Memory B cell (primary cell): Measurements from ENCODE around the gene HBQ1.
"Not testable (repeated sequence)": the region's sequence is repeated elsewhere in the genome, so short reads cannot be mapped to it uniquely, and the experiment has no call there.

Experiments used
- ATAC-seq: fragments of 150-1000 bp; cut with Tn5 transposase; 2 replicates; pipeline ENCODE4 v1.10.0; 2021; ENCODE audit warnings: low read depth, mild to moderate bottlenecking, moderate library complexity
- DNase-seq, 2 donors: peaks; one replicate each; pipeline ENCODE4 v3.0.0; 2022; ENCODE audit warnings: low spot score in 2 of 2
- H3K27ac Mint-ChIP-seq: one replicate; pipeline ENCODE4 v1.8.0; 2022; ENCODE audit warnings: mild to moderate bottlenecking, moderate library complexity, mixed read lengths
- H3K27me3 Mint-ChIP-seq: one replicate; pipeline ENCODE4 v1.8.0; 2022; ENCODE audit warnings: mixed read lengths
- H3K36me3 Mint-ChIP-seq: one replicate; pipeline ENCODE4 v1.8.0; 2022; ENCODE audit warnings: mild to moderate bottlenecking, mixed read lengths
- H3K4me1 Mint-ChIP-seq: one replicate; pipeline ENCODE4 v1.8.0; 2022; ENCODE audit warnings: mixed read lengths
- H3K4me3 Mint-ChIP-seq: one replicate; pipeline ENCODE4 v1.8.0; 2022; ENCODE audit warnings: mild to moderate bottlenecking, moderate library complexity, mixed read lengths
- H3K9me3 Mint-ChIP-seq: one replicate; pipeline ENCODE4 v1.8.0; 2022; ENCODE audit warnings: mixed read lengths

The HBQ1 gene

DNA sequence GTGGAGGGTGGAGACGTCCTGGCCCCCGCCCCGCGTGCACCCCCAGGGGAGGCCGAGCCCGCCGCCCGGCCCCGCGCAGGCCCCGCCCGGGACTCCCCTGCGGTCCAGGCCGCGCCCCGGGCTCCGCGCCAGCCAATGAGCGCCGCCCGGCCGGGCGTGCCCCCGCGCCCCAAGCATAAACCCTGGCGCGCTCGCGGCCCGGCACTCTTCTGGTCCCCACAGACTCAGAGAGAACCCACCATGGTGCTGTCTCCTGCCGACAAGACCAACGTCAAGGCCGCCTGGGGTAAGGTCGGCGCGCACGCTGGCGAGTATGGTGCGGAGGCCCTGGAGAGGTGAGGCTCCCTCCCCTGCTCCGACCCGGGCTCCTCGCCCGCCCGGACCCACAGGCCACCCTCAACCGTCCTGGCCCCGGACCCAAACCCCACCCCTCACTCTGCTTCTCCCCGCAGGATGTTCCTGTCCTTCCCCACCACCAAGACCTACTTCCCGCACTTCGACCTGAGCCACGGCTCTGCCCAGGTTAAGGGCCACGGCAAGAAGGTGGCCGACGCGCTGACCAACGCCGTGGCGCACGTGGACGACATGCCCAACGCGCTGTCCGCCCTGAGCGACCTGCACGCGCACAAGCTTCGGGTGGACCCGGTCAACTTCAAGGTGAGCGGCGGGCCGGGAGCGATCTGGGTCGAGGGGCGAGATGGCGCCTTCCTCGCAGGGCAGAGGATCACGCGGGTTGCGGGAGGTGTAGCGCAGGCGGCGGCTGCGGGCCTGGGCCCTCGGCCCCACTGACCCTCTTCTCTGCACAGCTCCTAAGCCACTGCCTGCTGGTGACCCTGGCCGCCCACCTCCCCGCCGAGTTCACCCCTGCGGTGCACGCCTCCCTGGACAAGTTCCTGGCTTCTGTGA, 3.5 kb upstream of the HBQ1 start, which contains the start of gene HBA1:
Gene HBA1 (plus strand): TSS at position 204 of the 906 bp plus-strand sequence. CDS start 37 bp downstream, at position 241.
- Mint-ChIP-seq H3K27me3 (peaks cover 28% of the 10 kb centered on the region), H3K4me3 (peak within 1 kb of the TSS; percentile 62), H3K4me1 (peaks cover 11% of the 10 kb centered on the region)
- not testable (repeated sequence) for DNase-seq, H3K36me3 Mint-ChIP-seq, H3K27ac Mint-ChIP-seq, H3K9me3 Mint-ChIP-seq
- peak; percentile 51 for ATAC-seq

DNA sequence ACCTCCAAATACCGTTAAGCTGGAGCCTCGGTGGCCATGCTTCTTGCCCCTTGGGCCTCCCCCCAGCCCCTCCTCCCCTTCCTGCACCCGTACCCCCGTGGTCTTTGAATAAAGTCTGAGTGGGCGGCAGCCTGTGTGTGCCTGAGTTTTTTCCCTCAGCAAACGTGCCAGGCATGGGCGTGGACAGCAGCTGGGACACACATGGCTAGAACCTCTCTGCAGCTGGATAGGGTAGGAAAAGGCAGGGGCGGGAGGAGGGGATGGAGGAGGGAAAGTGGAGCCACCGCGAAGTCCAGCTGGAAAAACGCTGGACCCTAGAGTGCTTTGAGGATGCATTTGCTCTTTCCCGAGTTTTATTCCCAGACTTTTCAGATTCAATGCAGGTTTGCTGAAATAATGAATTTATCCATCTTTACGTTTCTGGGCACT, 2.9 kb upstream of the HBQ1 start:
- Mint-ChIP-seq H3K4me3 (peak overlapping the region; percentile 62), H3K36me3 (no peaks in the 10 kb centered on the region), H3K27ac (no peak overlapping the region), H3K9me3 (no peaks in the 10 kb centered on the region), H3K27me3 (peaks cover 27% of the 10 kb centered on the region), H3K4me1 (peaks cover 11% of the 10 kb centered on the region)
- ATAC-seq, result no peak
- DNase-seq, result no peak

DNA sequence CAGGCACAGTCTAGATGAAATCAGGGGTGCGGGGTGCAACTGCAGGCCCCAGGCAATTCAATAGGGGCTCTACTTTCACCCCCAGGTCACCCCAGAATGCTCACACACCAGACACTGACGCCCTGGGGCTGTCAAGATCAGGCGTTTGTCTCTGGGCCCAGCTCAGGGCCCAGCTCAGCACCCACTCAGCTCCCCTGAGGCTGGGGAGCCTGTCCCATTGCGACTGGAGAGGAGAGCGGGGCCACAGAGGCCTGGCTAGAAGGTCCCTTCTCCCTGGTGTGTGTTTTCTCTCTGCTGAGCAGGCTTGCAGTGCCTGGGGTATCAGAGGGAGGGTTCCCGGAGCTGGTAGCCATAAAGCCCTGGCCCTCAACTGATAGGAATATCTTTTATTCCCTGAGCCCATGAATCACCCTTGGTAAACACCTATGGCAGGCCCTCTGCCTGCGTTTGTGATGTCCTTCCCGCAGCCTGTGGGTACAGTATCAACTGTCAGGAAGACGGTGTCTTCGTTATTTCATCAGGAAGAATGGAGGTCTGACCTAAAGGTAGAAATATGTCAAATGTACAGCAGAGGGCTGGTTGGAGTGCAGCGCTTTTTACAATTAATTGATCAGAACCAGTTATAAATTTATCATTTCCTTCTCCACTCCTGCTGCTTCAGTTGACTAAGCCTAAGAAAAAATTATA, 2.1 kb upstream of the HBQ1 start:
- Mint-ChIP-seq H3K9me3 (no peaks in the 10 kb centered on the region), H3K27me3 (peaks cover 27% of the 10 kb centered on the region), H3K4me1 (peaks cover 11% of the 10 kb centered on the region), H3K36me3 (no peaks in the 10 kb centered on the region), H3K4me3 (peak overlapping the region; percentile 34), H3K27ac (no peak overlapping the region)
- no peak for ATAC-seq
- no peak for DNase-seq

DNA sequence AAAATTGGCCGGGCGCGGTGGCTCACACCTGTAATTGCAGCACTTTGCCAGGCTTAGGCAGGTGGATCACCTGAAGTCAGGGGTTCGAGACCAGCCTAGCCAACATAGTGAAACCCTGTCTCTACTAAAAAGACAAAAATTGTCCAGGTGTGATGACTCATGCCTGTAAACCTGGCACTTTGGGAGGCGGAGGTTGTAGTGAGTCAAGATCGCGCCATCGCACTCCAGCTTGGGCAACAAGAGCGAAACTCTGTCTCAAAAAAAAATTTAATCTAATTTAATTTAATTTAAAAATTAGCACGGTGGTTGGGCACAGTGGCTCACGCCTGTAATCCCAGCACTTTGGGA, 1.6 kb upstream of the HBQ1 start:
- no peak overlapping the region for H3K27ac Mint-ChIP-seq
- H3K36me3 Mint-ChIP-seq, result no peaks in the 10 kb centered on the region
- ATAC-seq (no peak), DNase-seq (no peak)
- peaks cover 8% of the 10 kb centered on the region for H3K4me1 Mint-ChIP-seq
- no peak overlapping the region for H3K4me3 Mint-ChIP-seq
- H3K27me3 Mint-ChIP-seq, result peaks cover 24% of the 10 kb centered on the region
- no peaks in the 10 kb centered on the region for H3K9me3 Mint-ChIP-seq

DNA sequence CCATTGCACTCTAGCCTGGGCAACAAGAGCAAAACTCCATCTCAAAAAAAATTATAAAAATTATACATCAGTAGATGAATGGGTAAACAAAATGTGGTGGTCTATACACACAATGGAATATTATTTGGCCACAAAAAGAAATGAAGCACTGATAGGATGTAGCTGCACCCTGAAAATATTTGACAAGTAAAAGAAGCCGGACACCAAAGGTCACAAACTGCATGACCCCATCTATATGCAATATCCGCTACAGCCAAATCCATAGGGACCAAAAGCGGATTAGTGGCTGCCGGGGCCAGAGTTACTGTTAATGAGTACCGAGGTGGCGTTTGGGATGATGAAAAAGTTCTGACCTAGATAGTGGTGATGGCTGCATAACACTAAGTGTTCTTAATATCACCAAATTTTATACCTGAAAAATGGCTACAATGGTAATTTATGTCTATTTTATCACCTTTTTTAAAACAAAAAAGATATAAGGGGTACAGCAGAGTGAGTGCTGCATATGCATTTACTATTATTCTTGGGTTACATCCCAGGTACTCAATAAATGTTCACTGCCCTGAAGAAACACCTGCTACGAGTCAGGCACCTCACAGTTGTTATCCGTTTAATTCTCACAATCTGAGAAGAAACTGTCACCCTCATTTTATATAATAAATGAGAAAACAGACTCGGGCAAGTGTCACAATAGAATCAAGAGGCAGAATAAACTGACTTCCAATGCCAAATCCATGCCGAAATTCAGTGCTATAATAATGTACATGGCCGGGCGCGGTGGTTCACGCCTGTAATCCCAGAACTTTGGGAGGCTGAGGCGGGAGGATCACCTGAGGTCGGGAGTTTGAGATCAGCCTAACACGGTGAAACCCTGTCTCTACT, 807 bp upstream of the HBQ1 start:
- H3K36me3 Mint-ChIP-seq, result no peaks in the 10 kb centered on the region

DNA sequence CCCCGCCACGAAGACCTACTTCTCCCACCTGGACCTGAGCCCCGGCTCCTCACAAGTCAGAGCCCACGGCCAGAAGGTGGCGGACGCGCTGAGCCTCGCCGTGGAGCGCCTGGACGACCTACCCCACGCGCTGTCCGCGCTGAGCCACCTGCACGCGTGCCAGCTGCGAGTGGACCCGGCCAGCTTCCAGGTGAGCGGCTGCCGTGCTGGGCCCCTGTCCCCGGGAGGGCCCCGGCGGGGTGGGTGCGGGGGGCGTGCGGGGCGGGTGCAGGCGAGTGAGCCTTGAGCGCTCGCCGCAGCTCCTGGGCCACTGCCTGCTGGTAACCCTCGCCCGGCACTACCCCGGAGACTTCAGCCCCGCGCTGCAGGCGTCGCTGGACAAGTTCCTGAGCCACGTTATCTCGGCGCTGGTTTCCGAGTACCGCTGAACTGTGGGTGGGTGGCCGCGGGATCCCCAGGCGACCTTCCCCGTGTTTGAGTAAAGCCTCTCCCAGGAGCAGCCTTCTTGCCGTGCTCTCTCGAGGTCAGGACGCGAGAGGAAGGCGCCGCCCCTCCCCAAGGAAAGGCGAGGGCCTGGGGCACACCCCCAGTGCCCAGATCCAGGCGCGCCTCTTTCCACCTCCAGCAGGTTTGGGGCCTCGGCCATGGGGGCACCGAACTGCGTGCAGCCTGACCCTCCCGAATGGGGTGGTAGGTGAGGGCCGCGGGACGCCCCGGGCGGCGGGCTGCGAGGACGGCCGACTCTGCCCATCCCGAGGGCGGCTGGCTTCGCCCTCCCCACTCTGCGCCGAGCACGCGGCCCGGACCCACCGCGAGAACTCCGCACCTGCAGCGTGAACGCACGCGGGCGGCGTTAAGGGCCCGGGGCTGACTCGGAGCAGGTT, 664 bp downstream of the HBQ1 start:
- DNase-seq, result peak in 1 of 2 donors; percentile 41
- Mint-ChIP-seq H3K36me3 (peaks cover 3% of the 10 kb centered on the region), H3K27ac (no peak overlapping the region), H3K27me3 (peaks cover 9% of the 10 kb centered on the region), H3K4me1 (no peaks in the 10 kb centered on the region), H3K4me3 (peak overlapping the region; percentile 37), H3K9me3 (no peaks in the 10 kb centered on the region)
- peak; percentile 87 for ATAC-seq

More for the DNA sequence above, 807 bp upstream of the HBQ1 start:
- Mint-ChIP-seq H3K4me1 (peaks cover 7% of the 10 kb centered on the region), H3K27me3 (peaks cover 20% of the 10 kb centered on the region), H3K4me3 (peak overlapping the region; percentile 32), H3K9me3 (no peaks in the 10 kb centered on the region), H3K27ac (no peak overlapping the region)
- ATAC-seq (no peak), DNase-seq (no peak)

DNA sequence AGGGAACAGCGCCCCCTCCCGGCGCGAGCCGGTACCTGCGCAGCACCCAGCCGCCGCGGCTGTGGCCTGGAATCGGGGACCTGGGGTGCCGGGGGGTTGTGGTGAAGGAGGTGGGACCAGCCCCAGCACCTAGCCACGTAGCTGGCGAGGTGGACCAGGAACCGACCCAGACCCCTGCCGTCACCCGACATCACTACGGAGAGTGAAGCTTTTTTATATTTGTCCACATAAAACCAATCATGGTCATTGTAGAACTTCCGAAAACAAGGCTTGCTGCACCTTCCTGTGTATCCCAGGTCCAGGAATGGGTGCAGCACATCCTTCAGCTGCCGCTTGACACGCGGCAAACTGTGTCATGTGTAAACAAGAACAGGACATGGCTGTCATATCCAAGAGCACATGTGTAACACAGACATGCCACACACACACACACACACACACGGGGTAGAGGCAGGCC, 1.3 kb downstream of the HBQ1 start:
- no peaks in the 10 kb centered on the region for H3K9me3 Mint-ChIP-seq
- H3K4me1 Mint-ChIP-seq, result no peaks in the 10 kb centered on the region
- H3K27ac Mint-ChIP-seq, result no peak overlapping the region
- DNase-seq (peak; percentile 90 to 96), ATAC-seq (no peak)
- no peak overlapping the region for H3K4me3 Mint-ChIP-seq
- peaks cover 9% of the 10 kb centered on the region for H3K27me3 Mint-ChIP-seq
- peaks cover 3% of the 10 kb centered on the region for H3K36me3 Mint-ChIP-seq

DNA sequence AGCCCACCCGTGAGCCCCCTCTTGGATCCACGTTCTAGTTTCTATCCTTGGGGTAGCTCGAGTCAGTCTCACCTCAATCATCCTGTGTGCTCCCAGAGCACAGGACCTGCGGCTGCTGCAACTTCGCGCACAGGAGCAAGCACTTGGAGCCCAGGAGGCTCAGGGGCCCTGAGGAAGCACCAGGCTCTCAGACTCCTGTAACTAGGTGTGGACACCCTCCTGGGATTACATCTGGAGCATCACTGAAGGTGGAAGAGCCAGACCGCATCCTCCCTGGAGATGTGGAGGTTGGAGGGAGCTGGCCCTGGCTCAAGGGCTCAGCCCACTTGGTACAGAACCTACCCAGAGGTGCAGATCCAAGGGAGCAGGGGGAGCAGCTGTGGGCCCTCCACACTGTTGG, 2.7 kb downstream of the HBQ1 start:
- H3K36me3 Mint-ChIP-seq, result peaks cover 7% of the 10 kb centered on the region
- no peak overlapping the region for H3K27ac Mint-ChIP-seq
- peaks cover 5% of the 10 kb centered on the region for H3K27me3 Mint-ChIP-seq

DNA sequence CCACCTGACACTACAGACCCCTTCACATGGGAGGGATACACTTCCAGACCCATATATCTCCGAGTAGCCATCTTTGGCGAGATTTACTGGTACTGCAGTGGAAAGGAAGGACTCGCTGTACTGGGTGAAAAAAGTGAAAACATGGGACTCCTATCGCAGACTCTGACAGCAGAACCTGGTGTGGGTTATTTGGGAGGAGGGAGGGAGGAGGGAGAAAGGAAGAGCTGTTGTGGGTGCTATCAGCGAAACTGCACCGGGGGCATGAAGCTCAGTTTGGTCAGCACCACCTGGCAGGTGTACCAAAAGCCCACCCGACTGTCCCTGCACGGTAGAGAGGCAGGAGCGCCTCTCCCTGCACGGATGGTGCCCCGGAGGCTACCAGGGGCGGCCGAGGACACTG, 5.0 kb downstream of the HBQ1 start:
- Mint-ChIP-seq H3K27me3 (no peaks in the 10 kb centered on the region), H3K4me3 (no peak overlapping the region), H3K36me3 (peaks cover 18% of the 10 kb centered on the region), H3K27ac (no peak overlapping the region), H3K4me1 (no peaks in the 10 kb centered on the region), H3K9me3 (no peaks in the 10 kb centered on the region)
- no peak for DNase-seq
- no peak for ATAC-seq

More for the DNA sequence above, 2.7 kb downstream of the HBQ1 start:
- Mint-ChIP-seq H3K4me1 (no peaks in the 10 kb centered on the region), H3K4me3 (no peak overlapping the region), H3K9me3 (no peaks in the 10 kb centered on the region)
- no peak for DNase-seq
- no peak for ATAC-seq

DNA sequence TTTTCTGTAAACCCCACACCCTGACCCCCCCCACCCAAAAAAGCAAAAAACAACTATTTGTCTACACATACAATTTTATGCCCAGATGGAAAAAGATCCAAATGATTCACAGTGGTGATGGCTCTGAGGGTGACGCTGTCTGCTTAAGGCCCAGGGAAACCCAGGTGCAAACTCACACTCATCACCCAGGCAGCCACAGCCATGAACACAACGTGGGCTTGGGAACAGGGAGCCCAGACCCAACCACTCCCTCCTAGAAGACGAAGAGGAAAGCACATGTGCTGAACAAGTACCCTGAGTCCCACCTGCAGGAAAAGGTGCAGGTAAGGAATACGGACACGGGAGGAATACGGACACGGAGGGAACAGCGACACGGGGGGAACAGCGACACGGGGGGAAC, 5.4 kb downstream of the HBQ1 start:
- H3K27me3 Mint-ChIP-seq, result no peaks in the 10 kb centered on the region
- H3K9me3 Mint-ChIP-seq, result no peaks in the 10 kb centered on the region

DNA sequence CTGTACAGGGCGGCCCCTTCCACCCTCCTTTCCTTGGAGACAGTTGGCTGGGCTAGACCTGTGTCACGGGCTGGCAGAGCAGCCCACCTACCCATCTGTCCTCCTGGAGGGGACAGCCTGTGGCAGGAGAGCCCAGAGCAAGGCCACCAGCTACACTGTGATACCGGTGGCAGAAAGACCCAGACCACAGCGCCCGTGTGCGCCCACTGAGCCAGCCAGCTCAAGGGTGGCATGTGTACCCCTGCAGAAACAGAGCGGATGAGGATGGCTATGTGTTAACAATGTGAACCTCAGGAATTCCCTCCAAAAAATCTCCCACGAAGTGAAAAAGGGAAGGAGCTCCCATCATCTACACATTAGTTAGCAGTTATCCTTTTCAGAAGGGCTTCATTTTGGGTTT, 7.1 kb downstream of the HBQ1 start:
- no peaks in the 10 kb centered on the region for H3K4me1 Mint-ChIP-seq
- H3K27me3 Mint-ChIP-seq, result no peaks in the 10 kb centered on the region
- DNase-seq (no peak), ATAC-seq (no peak)
- peaks cover 26% of the 10 kb centered on the region for H3K36me3 Mint-ChIP-seq
- H3K9me3 Mint-ChIP-seq, result no peaks in the 10 kb centered on the region
- H3K27ac Mint-ChIP-seq, result no peak overlapping the region
- H3K4me3 Mint-ChIP-seq, result no peak overlapping the region

More for the DNA sequence above, 5.4 kb downstream of the HBQ1 start:
- no peak overlapping the region for H3K27ac Mint-ChIP-seq
- ATAC-seq (no peak), DNase-seq (no peak)
- H3K4me1 Mint-ChIP-seq, result no peaks in the 10 kb centered on the region
- no peak overlapping the region for H3K4me3 Mint-ChIP-seq
- H3K36me3 Mint-ChIP-seq, result peaks cover 18% of the 10 kb centered on the region

DNA sequence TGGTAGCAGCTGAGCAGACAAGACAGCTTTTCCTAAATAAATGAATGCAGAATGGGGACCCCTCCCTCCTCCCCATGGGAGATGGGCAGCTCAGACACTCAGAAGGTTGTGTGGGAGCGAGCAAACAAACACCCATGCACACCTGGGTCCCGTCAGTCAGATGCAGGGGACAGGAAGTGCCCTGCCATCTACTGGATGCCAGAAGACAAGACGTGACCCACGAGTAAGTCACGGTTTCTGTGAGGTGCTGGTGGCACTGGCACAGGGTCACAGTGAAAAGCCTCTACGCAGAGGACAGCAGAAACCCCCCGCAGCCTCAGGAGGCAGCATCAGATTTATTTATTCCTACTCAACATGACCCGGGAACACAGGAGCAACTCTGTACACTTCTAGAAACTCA, 8.4 kb downstream of the HBQ1 start:
- Mint-ChIP-seq H3K27ac (no peak overlapping the region), H3K36me3 (peaks cover 30% of the 10 kb centered on the region), H3K4me3 (no peak overlapping the region), H3K9me3 (no peaks in the 10 kb centered on the region), H3K27me3 (no peaks in the 10 kb centered on the region), H3K4me1 (no peaks in the 10 kb centered on the region)
- ATAC-seq (peak; percentile 60), DNase-seq (no peak)

DNA sequence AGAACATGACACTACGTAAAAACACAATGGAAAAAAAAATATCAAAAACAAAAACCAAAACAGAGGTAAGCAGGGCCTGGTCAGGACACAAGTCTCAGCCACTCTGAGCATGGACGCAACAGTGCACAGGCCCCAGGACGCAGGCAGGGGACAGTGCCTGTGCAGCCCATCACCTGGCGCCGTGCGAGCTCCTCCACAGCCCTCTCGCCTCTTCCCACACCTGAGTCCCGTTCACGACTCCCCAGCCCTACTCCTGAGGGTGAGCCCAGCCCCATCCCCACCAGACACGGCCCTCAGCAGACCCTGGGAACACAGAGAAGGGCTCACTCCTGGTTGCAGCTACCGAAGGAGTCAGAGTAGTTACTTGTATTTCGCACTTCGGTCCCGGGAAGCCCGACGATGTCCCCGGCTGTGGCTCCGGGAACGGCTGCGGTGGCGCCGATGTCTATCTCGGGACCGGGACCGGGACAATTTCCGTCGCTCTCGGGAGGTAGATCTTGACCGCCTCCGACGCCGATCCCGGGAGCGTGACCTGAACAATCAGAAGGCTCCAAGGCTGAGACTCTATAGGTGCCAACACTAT, 9.4 kb downstream of the HBQ1 start:
- no peaks in the 10 kb centered on the region for H3K4me1 Mint-ChIP-seq
- no peak overlapping the region for H3K27ac Mint-ChIP-seq
- ATAC-seq (no peak), DNase-seq (no peak)
- no peaks in the 10 kb centered on the region for H3K9me3 Mint-ChIP-seq
- H3K27me3 Mint-ChIP-seq, result no peaks in the 10 kb centered on the region
- H3K4me3 Mint-ChIP-seq, result no peak overlapping the region
- H3K36me3 Mint-ChIP-seq, result peaks cover 30% of the 10 kb centered on the region
